Measurements from ENCODE around the gene CEBPG.

DNA sequence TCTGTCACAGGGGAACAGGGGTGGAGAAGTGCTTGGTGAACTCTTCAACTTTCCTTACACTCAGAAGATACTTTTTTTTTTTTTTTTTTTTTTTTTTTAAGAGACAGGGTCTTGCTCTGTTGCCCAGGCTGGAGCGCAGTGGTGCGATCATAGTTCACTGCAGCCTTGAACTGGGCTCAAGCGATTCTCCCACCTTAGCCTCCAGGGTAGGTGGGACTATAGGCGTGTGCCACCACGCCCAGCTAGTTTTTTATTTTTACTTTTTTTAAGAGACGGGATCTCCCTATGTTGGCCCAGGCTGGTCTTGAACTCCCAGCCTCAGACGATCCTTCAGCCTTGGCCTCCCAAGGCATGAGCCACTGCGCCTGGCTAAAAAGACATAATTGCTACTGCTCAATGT is 11.5 kb downstream of the CEBPG start:
- TF ChIP-seq ZFX (CRISPR knock-in tag; IDR thresholded peaks at IDR 0.05): no peak
- TF ChIP-seq RFX7 (CRISPR knock-in tag; IDR thresholded peaks at IDR 0.05): no peak
- TF ChIP-seq CREB3 (tag; conservative IDR thresholded peaks at IDR 0.05; ENCODE audit: low read depth): no peak

All from K562 (cell line).